Neural cell (in vitro differentiated cells): ENCODE measurements around the gene TPBGL. TPM values are rescaled to one million over a fixed set of nuclear protein-coding genes. Genes with fewer than 3 reads are reported as not detected.

Source experiments
- H2AFZ ChIP-seq: fragments of 200-600, 300-800 bp; sonication (generic), shearing (Covaris generic); 2 replicates; pipeline ENCODE4 v1.6.0; 2014; ENCODE audit warnings: low read depth, mild to moderate bottlenecking, antibody characterized with exemption, low read length, moderate library complexity
- H3F3A ChIP-seq: fragments of 200-600 bp; shearing (Covaris generic); 2 replicates; pipeline ENCODE4 v1.6.1; 2016; ENCODE audit warnings: mild to moderate bottlenecking, moderate library complexity, mixed read lengths, antibody characterized with exemption, low read length; ENCODE audit not compliant: insufficient read depth, poor library complexity, severe bottlenecking
- H3K27ac ChIP-seq: fragments of 200-600, 300-800 bp; sonication (generic), shearing (Covaris generic); 2 replicates; pipeline ENCODE4 v1.5.1; 2014; ENCODE audit warnings: mild to moderate bottlenecking, low read length, moderate library complexity
- H3K27me3 ChIP-seq: fragments of 300-800, 200-600 bp; sonication (generic), shearing (Covaris generic); 2 replicates; pipeline ENCODE4 v1.6.0; 2014; ENCODE audit warnings: mild to moderate bottlenecking, low read depth, low read length, moderate library complexity; ENCODE audit not compliant: insufficient read depth
- H3K36me3 ChIP-seq: fragments of 300-800, 200-600 bp; sonication (generic), shearing (Covaris generic); 2 replicates; pipeline ENCODE4 v1.5.1; 2014; ENCODE audit warnings: mild to moderate bottlenecking, antibody characterized with exemption, low read length, moderate library complexity; ENCODE audit not compliant: insufficient read depth
- H3K4me2 ChIP-seq: fragments of 300-800, 200-600 bp; sonication (generic), shearing (Covaris generic); 2 replicates; pipeline ENCODE4 v1.6.0; 2014; ENCODE audit warnings: mild to moderate bottlenecking, low read length
- H3K4me3 ChIP-seq: fragments of 300-800, 200-600 bp; sonication (generic), shearing (Covaris generic); 2 replicates; pipeline ENCODE4 v1.5.1; 2014; ENCODE audit warnings: mild to moderate bottlenecking, low read length, moderate library complexity
- H3K79me2 ChIP-seq: fragments of 200-600 bp; shearing (Covaris generic); replicated peaks from 2 replicates; pipeline ENCODE4 v1.6.0; 2014; ENCODE audit warnings: mild to moderate bottlenecking, low read length, moderate library complexity; ENCODE audit not compliant: insufficient read depth
- H3K9ac ChIP-seq: fragments of 300-800, 200-600 bp; sonication (generic), shearing (Covaris generic); 2 replicates; pipeline ENCODE4 v1.6.1; 2016; ENCODE audit warnings: mild to moderate bottlenecking, low read length, mixed read lengths
- H3K9me2 ChIP-seq: fragments of 200-600 bp; shearing (Covaris generic); 2 replicates; pipeline ENCODE4 v1.6.1; 2016; ENCODE audit warnings: mild to moderate bottlenecking, low read length, mixed read lengths; ENCODE audit not compliant: insufficient read depth
- H3K9me3 ChIP-seq: fragments of 200-600, 300-800 bp; sonication (generic), shearing (Covaris generic); 2 replicates; pipeline ENCODE4 v1.6.1; 2016; ENCODE audit warnings: mild to moderate bottlenecking, mixed run types, low read length, moderate library complexity, mixed read lengths
- H4K20me1 ChIP-seq: fragments of 200-600 bp; shearing (Covaris generic); 2 replicates; pipeline ENCODE4 v1.6.1; 2016; ENCODE audit warnings: mild to moderate bottlenecking, mixed run types; ENCODE audit not compliant: insufficient read depth
- EP300 ChIP-seq: fragments of 450-650 bp; conservative IDR thresholded peaks from 2 replicates; pipeline ENCODE4 v1.6.1; 2014; ENCODE audit warnings: antibody characterized with exemption, mild to moderate bottlenecking, moderate library complexity; ENCODE audit not compliant: poor library complexity, severe bottlenecking
- EZH2 ChIP-seq: fragments of 200-600, 300-800 bp; shearing (Covaris generic), sonication (generic); IDR thresholded peaks from 2 replicates; pipeline ENCODE4 v1.6.1; 2014; ENCODE audit warnings: antibody characterized with exemption, low read length, borderline replicate concordance, mild to moderate bottlenecking; ENCODE audit not compliant: insufficient read depth, poor library complexity, severe bottlenecking
- MXI1 ChIP-seq: fragments of 450-650 bp; conservative IDR thresholded peaks from 2 replicates; pipeline ENCODE4 v1.6.1; 2014; ENCODE audit warnings: antibody characterized with exemption, mild to moderate bottlenecking; ENCODE audit not compliant: poor library complexity, severe bottlenecking
- POLR2AphosphoS5 ChIP-seq: IDR thresholded peaks from 2 replicates; pipeline ENCODE4 v1.6.1; 2012
- RAD21 ChIP-seq: fragments of 450-650 bp; conservative IDR thresholded peaks from 2 replicates; pipeline ENCODE4 v1.6.1; 2014; ENCODE audit warnings: antibody characterized with exemption, mild to moderate bottlenecking, moderate library complexity
- SMC3 ChIP-seq: fragments of 450-650 bp; conservative IDR thresholded peaks from 2 replicates; pipeline ENCODE4 v1.6.1; 2014; ENCODE audit warnings: antibody characterized with exemption, mild to moderate bottlenecking, moderate library complexity; ENCODE audit not compliant: poor library complexity
- TAF1 ChIP-seq: IDR thresholded peaks from 2 replicates; pipeline ENCODE4 v1.6.1; 2012; ENCODE audit warnings: low read depth
- polyA plus RNA-seq: library from polyadenylated mRNA; depleted of rRNA; stranded (reverse); fragments of >200 nt; gene quantifications from 2 replicates; pipeline ENCODE4 v1.2.3, GENCODE V29; 2014
- TF ChIP-seq, protein P1 (sequence below): fragments of 450-650 bp; IDR thresholded peaks from 2 replicates; pipeline ENCODE4 v1.5.1; 2014; ENCODE audit warnings: antibody characterized with exemption, mild to moderate bottlenecking, moderate library complexity; ENCODE audit not compliant: poor library complexity, severe bottlenecking
- TF ChIP-seq, protein P2 (sequence below): IDR thresholded peaks from 2 replicates; pipeline ENCODE4 v1.6.1; 2012; ENCODE audit warnings: borderline replicate concordance

The TPBGL gene
- polyA plus RNA-seq, 1 donor from 2014 or later, result not detected

DNA sequence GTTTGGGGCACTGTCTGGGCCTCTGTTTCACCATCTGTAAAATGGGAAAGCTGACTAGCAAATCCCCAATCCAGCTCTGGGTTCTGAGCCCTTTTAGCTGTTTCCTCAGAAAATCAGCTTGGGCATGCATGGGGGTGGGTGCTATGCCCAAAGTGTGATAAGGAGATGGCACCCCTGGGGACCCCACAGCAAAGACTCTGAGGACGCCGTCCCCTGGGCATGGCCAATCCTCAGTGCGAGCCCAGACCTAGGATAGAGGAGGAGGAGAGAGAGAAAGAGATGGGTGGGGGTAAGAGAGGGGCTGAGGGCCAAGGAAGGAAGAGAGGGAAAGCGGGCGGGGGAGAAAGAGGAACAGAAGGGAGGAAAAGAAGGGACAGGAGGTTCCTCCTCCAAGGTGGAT lies 31.8 kb downstream of the TPBGL start:
- H4K20me1 ChIP-seq, result no peaks in the 10 kb centered on the region
- H3K36me3 ChIP-seq, result no peaks in the 10 kb centered on the region
- no peak overlapping the region for H2AFZ ChIP-seq
- H3F3A ChIP-seq, result no peaks in the 10 kb centered on the region
- H3K9me2 ChIP-seq, result no peaks in the 10 kb centered on the region
- no peaks in the 10 kb centered on the region for H3K79me2 ChIP-seq
- TF ChIP-seq EZH2 (no peak), RAD21 (no peak), SMC3 (no peak), POLR2AphosphoS5 (no peak), EP300 (no peak), TAF1 (no peak), MXI1 (no peak)
- TF ChIP-seq, protein P1, sequence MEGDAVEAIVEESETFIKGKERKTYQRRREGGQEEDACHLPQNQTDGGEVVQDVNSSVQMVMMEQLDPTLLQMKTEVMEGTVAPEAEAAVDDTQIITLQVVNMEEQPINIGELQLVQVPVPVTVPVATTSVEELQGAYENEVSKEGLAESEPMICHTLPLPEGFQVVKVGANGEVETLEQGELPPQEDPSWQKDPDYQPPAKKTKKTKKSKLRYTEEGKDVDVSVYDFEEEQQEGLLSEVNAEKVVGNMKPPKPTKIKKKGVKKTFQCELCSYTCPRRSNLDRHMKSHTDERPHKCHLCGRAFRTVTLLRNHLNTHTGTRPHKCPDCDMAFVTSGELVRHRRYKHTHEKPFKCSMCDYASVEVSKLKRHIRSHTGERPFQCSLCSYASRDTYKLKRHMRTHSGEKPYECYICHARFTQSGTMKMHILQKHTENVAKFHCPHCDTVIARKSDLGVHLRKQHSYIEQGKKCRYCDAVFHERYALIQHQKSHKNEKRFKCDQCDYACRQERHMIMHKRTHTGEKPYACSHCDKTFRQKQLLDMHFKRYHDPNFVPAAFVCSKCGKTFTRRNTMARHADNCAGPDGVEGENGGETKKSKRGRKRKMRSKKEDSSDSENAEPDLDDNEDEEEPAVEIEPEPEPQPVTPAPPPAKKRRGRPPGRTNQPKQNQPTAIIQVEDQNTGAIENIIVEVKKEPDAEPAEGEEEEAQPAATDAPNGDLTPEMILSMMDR, result no peak
- TF ChIP-seq, protein P2, sequence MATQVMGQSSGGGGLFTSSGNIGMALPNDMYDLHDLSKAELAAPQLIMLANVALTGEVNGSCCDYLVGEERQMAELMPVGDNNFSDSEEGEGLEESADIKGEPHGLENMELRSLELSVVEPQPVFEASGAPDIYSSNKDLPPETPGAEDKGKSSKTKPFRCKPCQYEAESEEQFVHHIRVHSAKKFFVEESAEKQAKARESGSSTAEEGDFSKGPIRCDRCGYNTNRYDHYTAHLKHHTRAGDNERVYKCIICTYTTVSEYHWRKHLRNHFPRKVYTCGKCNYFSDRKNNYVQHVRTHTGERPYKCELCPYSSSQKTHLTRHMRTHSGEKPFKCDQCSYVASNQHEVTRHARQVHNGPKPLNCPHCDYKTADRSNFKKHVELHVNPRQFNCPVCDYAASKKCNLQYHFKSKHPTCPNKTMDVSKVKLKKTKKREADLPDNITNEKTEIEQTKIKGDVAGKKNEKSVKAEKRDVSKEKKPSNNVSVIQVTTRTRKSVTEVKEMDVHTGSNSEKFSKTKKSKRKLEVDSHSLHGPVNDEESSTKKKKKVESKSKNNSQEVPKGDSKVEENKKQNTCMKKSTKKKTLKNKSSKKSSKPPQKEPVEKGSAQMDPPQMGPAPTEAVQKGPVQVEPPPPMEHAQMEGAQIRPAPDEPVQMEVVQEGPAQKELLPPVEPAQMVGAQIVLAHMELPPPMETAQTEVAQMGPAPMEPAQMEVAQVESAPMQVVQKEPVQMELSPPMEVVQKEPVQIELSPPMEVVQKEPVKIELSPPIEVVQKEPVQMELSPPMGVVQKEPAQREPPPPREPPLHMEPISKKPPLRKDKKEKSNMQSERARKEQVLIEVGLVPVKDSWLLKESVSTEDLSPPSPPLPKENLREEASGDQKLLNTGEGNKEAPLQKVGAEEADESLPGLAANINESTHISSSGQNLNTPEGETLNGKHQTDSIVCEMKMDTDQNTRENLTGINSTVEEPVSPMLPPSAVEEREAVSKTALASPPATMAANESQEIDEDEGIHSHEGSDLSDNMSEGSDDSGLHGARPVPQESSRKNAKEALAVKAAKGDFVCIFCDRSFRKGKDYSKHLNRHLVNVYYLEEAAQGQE, result no peak
- H3K4me2 ChIP-seq, result no peak overlapping the region
- H3K27me3 ChIP-seq, result no peaks in the 10 kb centered on the region
- H3K4me3 ChIP-seq, result no peak overlapping the region
- H3K9ac ChIP-seq, result no peak overlapping the region
- no peak overlapping the region for H3K27ac ChIP-seq
- H3K9me3 ChIP-seq, result no peaks in the 10 kb centered on the region

DNA sequence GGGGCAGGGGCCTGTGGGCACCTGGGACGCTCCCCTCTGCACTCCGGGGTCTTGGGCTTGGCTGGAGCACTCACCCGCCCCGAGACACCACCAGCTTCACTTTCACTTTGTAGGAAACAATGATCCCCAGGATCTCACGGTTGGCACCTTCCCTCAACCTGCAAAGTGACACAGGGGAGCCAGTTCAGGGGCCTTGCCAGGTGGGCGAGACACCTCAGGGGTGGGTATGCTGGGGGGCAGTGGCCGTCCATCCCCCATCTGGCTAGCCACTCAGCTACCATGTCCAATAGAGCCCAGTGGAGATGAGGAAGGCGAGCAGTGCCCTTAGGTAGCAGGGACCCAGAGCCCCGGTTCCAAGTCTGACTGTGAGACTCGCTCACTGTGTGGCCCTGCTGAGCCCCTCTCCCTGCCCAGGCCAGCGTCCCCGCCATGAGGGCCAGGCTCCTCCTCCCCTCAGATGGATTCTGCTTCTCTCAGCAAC lies 32.3 kb downstream of the TPBGL start:
- Histone ChIP-seq H4K20me1 (no peaks in the 10 kb centered on the region), H3K9me2 (no peaks in the 10 kb centered on the region), H2AFZ (no peak overlapping the region), H3K9ac (no peak overlapping the region), H3K4me2 (no peak overlapping the region), H3K9me3 (no peaks in the 10 kb centered on the region), H3K36me3 (no peaks in the 10 kb centered on the region), H3K79me2 (no peaks in the 10 kb centered on the region), H3K27me3 (no peaks in the 10 kb centered on the region), H3F3A (no peaks in the 10 kb centered on the region), H3K27ac (no peak overlapping the region), H3K4me3 (no peak overlapping the region)
- TF ChIP-seq MXI1, result no peak
- no peak for TF ChIP-seq RAD21
- TF ChIP-seq, protein P2, result no peak
- TF ChIP-seq EZH2, result no peak
- TF ChIP-seq EP300, result no peak
- TF ChIP-seq, protein P1, result no peak
- TF ChIP-seq TAF1, result no peak
- no peak for TF ChIP-seq SMC3
- TF ChIP-seq POLR2AphosphoS5, result no peak
